GM12801 (cell line): ENCODE data around the gene MRPS15.

ENCODE experiments used
- CTCF ChIP-seq: IDR thresholded peaks from one replicate; pipeline ENCODE4 v1.5.1; 2011; ENCODE audit warnings: control low read depth; ENCODE audit not compliant: insufficient read length; ENCODE audit errors: extremely low read depth

MRPS15 gene

GRCh38 chr1:36467700-36468455 is 3.7 kb upstream of the MRPS15 start:
- TF ChIP-seq CTCF, result no peak

- no peak for TF ChIP-seq CTCF
Measured at GRCh38 chr1:36467027-36467410, 2.8 kb upstream of the MRPS15 start.

- no peak for TF ChIP-seq CTCF
Measured at GRCh38 chr1:36466370-36467026, 2.3 kb upstream of the MRPS15 start.

GRCh38 chr1:36465731-36466369 is 1.7 kb upstream of the MRPS15 start:
- no peak for TF ChIP-seq CTCF

GRCh38 chr1:36464605-36465393 is 615 bp upstream of the MRPS15 start:
- no peak for TF ChIP-seq CTCF

- TF ChIP-seq CTCF, result no peak
Measured at GRCh38 chr1:36463463-36463802, 751 bp downstream of the MRPS15 start.

- no peak for TF ChIP-seq CTCF
Measured at GRCh38 chr1:36458910-36459309, 5.3 kb downstream of the MRPS15 start.
